HEK293 (cell line): Measurements from ENCODE around the gene MYLK3.

ENCODE experiments used
- CTCF ChIA-PET: fragments of 350-600 bp; formaldehyde crosslinking; extraction: SDS; loops from one replicate; lab custom pipeline; 2021; ENCODE audit warnings: antibody characterized with exemption; lab: Yijun Ruan, JAX
- POLR2A ChIA-PET: fragments of 300-600 bp; formaldehyde crosslinking; extraction: SDS; loops from one replicate; lab custom pipeline; 2020; ENCODE audit warnings: antibody characterized with exemption, inconsistent platforms; lab: Yijun Ruan, JAX
- H3K27ac ChIP-seq: fragments of 200-500 bp; sonication (Bioruptor generic); 2 replicates; pipeline ENCODE4 v1.5.1; 2014; ENCODE audit warnings: low read depth, low read length, control low read depth, inconsistent platforms; ENCODE audit errors: extremely low read depth
- H3K36me3 ChIP-seq, 2 experiments: fragments of 200-500 bp in 1 of 2; sonication (Bioruptor generic) in 1 of 2; 1 replicate in 1 of 2; 2 replicates in 1 of 2; pipeline ENCODE4 v1.5.1; 2014 to 2017; ENCODE audit warnings: inconsistent platforms in 2 of 2, low read length in 2 of 2; ENCODE audit not compliant: control insufficient read depth in 2 of 2, insufficient read depth in 1 of 2
- H3K4me1 ChIP-seq: fragments of 200-500 bp; sonication (Bioruptor generic); 2 replicates; pipeline ENCODE4 v1.5.1; 2014; ENCODE audit warnings: mild to moderate bottlenecking, low read length, inconsistent platforms; ENCODE audit not compliant: control insufficient read depth, insufficient read depth
- H3K4me3 ChIP-seq: 2 replicates; pipeline ENCODE4 v1.5.1; 2011; ENCODE audit warnings: low read depth, mild to moderate bottlenecking, control low read depth, low read length, moderate library complexity
- H3K9me3 ChIP-seq: fragments of 200-500 bp; sonication (Bioruptor generic); 2 replicates; pipeline ENCODE4 v1.5.1; 2014; ENCODE audit warnings: low read depth, low read length, inconsistent platforms; ENCODE audit not compliant: control insufficient read depth, insufficient read depth
- EGR2 ChIP-seq: fragments of 450-650 bp; formaldehyde crosslinking; IDR thresholded peaks from 2 replicates; pipeline ENCODE4 v1.5.1; 2016; ENCODE audit warnings: low read depth, missing biosample characterization, missing genetic modification characterization
- GLIS1 ChIP-seq: fragments of 450-650 bp; formaldehyde crosslinking; IDR thresholded peaks from 2 replicates; pipeline ENCODE4 v1.5.1; 2016; ENCODE audit warnings: missing biosample characterization, missing genetic modification characterization
- HOXA7 ChIP-seq: sonication (generic); formaldehyde crosslinking; IDR thresholded peaks from 2 replicates; pipeline ENCODE4 v1.8.1; 2022; ENCODE audit warnings: missing genetic modification reagents, borderline replicate concordance
- MZF1 ChIP-seq: fragments of 450-650 bp; formaldehyde crosslinking; IDR thresholded peaks from 2 replicates; pipeline ENCODE4 v1.5.1; 2017; ENCODE audit warnings: missing biosample characterization, missing genetic modification characterization, borderline replicate concordance
- SP2 ChIP-seq: fragments of 450-650 bp; formaldehyde crosslinking; IDR thresholded peaks from 2 replicates; pipeline ENCODE4 v1.5.1; 2016; ENCODE audit warnings: missing biosample characterization, missing genetic modification characterization
- SP7 ChIP-seq: fragments of 450-650 bp; formaldehyde crosslinking; IDR thresholded peaks from 2 replicates; pipeline ENCODE4 v1.5.1; 2016; ENCODE audit warnings: missing biosample characterization, missing genetic modification characterization
- ZBTB7A ChIP-seq: fragments of 450-650 bp; formaldehyde crosslinking; IDR thresholded peaks from 2 replicates; pipeline ENCODE4 v1.5.1; 2016; ENCODE audit warnings: low read depth, missing biosample characterization, missing genetic modification characterization
- ZNF184 ChIP-seq: fragments of 450-650 bp; IDR thresholded peaks from 2 replicates; pipeline ENCODE4 v1.5.1; 2018; ENCODE audit warnings: missing biosample characterization, mild to moderate bottlenecking, missing genetic modification characterization
- ZNF302 ChIP-seq: fragments of 450-650 bp; formaldehyde crosslinking; IDR thresholded peaks from 2 replicates; pipeline ENCODE4 v1.5.1; 2016; ENCODE audit warnings: missing biosample characterization, missing genetic modification characterization, low read depth
- ZNF341 ChIP-seq: fragments of 450-650 bp; formaldehyde crosslinking; IDR thresholded peaks from 2 replicates; pipeline ENCODE4; 2016; ENCODE audit warnings: low read depth, missing biosample characterization, missing genetic modification characterization
- ZNF391 ChIP-seq: fragments of 450-650 bp; formaldehyde crosslinking; IDR thresholded peaks from 2 replicates; pipeline ENCODE4 v1.5.1; 2016; ENCODE audit warnings: low read depth, missing biosample characterization, missing genetic modification characterization, borderline replicate concordance
- ZNF530 ChIP-seq: fragments of 450-650 bp; formaldehyde crosslinking; IDR thresholded peaks from 2 replicates; pipeline ENCODE4 v1.5.1; 2016; ENCODE audit warnings: low read depth, missing biosample characterization, missing genetic modification characterization
- ZNF621 ChIP-seq: fragments of 450-650 bp; formaldehyde crosslinking; IDR thresholded peaks from 2 replicates; pipeline ENCODE4 v1.5.1; 2017; ENCODE audit warnings: missing biosample characterization, missing genetic modification characterization
- ZNF664 ChIP-seq: fragments of 450-650 bp; formaldehyde crosslinking; IDR thresholded peaks from 2 replicates; pipeline ENCODE4 v1.5.1; 2016; ENCODE audit warnings: missing biosample characterization, missing genetic modification characterization
- TF ChIP-seq, protein P1 (sequence below): fragments of 450-650 bp; formaldehyde crosslinking; IDR thresholded peaks from 2 replicates; pipeline ENCODE4 v1.5.1; 2016; ENCODE audit warnings: missing biosample characterization, missing genetic modification characterization, low read depth
- TF ChIP-seq, protein P2 (sequence below): fragments of 450-650 bp; formaldehyde crosslinking; IDR thresholded peaks from 2 replicates; pipeline ENCODE4 v1.5.1; 2016; ENCODE audit warnings: missing biosample characterization, missing genetic modification characterization
- TF ChIP-seq, protein P3 (sequence below): fragments of 450-650 bp; formaldehyde crosslinking; IDR thresholded peaks from 2 replicates; pipeline ENCODE4; 2016; ENCODE audit warnings: missing biosample characterization, missing genetic modification characterization
- TF ChIP-seq, protein P4 (sequence below): fragments of 450-650 bp; formaldehyde crosslinking; IDR thresholded peaks from 2 replicates; pipeline ENCODE4 v1.5.1; 2016; ENCODE audit warnings: missing biosample characterization, missing genetic modification characterization, borderline replicate concordance

The MYLK3 gene

DNA sequence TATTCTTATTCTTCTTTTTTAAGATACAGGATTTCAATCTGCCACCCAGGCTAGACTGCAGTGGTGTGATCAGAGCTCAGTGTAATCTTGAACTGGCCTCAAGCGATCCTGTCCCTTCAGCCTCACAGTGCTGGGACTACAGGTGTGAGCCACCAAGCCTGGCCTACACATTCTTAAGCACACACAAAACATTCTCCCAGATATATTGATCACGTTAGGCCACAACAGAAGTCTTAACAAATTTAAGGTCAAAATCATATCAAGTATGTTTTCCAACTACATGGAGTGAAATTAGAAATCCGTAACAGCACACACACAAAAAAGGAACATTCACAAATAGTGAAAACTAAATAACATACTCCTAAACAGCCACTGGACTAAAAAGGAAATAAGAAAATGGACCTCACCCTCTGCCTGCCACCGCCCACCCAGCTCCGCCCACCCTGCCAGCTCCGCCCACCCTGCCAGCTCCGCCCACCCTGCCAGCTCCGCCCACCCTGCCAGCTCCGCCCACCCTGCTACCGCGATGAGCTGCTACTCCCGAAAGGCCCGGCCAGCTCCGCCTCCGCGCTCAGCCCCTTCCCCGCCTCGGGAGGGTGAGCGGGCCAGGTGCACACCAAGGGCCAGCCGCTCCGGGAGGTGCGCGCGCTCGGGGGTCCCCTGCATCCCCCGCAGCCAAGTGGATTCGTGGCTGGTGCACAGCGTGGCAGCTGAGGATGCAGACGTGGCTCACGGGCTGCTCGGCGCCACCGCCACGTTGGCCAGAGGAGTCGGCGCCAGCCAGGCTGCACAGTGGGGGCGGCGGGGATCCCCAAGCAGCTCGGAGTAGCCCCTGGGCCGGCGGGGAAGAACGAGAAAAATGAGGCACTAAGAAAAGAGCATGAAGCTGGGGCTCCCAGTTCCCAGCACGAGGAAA is 41.6 kb upstream of the MYLK3 start (continued):
- peak; percentile 60 for TF ChIP-seq SP2 (tag by site-specific recombination)
- no peak for TF ChIP-seq ZNF530 (tag by site-specific recombination)
- TF ChIP-seq, protein P1, sequence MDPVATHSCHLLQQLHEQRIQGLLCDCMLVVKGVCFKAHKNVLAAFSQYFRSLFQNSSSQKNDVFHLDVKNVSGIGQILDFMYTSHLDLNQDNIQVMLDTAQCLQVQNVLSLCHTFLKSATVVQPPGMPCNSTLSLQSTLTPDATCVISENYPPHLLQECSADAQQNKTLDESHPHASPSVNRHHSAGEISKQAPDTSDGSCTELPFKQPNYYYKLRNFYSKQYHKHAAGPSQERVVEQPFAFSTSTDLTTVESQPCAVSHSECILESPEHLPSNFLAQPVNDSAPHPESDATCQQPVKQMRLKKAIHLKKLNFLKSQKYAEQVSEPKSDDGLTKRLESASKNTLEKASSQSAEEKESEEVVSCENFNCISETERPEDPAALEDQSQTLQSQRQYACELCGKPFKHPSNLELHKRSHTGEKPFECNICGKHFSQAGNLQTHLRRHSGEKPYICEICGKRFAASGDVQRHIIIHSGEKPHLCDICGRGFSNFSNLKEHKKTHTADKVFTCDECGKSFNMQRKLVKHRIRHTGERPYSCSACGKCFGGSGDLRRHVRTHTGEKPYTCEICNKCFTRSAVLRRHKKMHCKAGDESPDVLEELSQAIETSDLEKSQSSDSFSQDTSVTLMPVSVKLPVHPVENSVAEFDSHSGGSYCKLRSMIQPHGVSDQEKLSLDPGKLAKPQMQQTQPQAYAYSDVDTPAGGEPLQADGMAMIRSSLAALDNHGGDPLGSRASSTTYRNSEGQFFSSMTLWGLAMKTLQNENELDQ (tag by site-specific recombination): no peak
- TF ChIP-seq, protein P2, sequence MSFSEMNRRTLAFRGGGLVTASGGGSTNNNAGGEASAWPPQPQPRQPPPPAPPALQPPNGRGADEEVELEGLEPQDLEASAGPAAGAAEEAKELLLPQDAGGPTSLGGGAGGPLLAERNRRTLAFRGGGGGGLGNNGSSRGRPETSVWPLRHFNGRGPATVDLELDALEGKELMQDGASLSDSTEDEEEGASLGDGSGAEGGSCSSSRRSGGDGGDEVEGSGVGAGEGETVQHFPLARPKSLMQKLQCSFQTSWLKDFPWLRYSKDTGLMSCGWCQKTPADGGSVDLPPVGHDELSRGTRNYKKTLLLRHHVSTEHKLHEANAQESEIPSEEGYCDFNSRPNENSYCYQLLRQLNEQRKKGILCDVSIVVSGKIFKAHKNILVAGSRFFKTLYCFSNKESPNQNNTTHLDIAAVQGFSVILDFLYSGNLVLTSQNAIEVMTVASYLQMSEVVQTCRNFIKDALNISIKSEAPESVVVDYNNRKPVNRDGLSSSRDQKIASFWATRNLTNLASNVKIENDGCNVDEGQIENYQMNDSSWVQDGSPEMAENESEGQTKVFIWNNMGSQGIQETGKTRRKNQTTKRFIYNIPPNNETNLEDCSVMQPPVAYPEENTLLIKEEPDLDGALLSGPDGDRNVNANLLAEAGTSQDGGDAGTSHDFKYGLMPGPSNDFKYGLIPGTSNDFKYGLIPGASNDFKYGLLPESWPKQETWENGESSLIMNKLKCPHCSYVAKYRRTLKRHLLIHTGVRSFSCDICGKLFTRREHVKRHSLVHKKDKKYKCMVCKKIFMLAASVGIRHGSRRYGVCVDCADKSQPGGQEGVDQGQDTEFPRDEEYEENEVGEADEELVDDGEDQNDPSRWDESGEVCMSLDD (tag by site-specific recombination): no peak
- TF ChIP-seq, protein P3, sequence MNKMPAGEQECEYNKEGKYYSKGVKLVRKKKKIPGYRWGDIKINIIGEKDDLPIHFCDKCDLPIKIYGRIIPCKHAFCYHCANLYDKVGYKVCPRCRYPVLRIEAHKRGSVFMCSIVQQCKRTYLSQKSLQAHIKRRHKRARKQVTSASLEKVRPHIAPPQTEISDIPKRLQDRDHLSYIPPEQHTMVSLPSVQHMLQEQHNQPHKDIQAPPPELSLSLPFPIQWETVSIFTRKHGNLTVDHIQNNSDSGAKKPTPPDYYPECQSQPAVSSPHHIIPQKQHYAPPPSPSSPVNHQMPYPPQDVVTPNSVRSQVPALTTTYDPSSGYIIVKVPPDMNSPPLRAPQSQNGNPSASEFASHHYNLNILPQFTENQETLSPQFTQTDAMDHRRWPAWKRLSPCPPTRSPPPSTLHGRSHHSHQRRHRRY (tag by site-specific recombination): no peak
- TF ChIP-seq MZF1: 0 out of 2 replicates have a peak, but pooled peaks have one; percentile 23
- no peak for TF ChIP-seq ZBTB7A (tag by site-specific recombination)
- TF ChIP-seq ZNF391 (tag by site-specific recombination): no peak
- TF ChIP-seq, protein P4, sequence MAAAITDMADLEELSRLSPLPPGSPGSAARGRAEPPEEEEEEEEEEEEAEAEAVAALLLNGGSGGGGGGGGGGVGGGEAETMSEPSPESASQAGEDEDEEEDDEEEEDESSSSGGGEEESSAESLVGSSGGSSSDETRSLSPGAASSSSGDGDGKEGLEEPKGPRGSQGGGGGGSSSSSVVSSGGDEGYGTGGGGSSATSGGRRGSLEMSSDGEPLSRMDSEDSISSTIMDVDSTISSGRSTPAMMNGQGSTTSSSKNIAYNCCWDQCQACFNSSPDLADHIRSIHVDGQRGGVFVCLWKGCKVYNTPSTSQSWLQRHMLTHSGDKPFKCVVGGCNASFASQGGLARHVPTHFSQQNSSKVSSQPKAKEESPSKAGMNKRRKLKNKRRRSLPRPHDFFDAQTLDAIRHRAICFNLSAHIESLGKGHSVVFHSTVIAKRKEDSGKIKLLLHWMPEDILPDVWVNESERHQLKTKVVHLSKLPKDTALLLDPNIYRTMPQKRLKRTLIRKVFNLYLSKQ: no peak
- TF ChIP-seq ZNF184 (tag by site-specific recombination): no peak
- TF ChIP-seq SP7 (tag by site-specific recombination): peak; percentile 35; the same call in 1 of the 2 replicates
- TF ChIP-seq HOXA7: no peak
- no peak for TF ChIP-seq ZNF302 (tag by site-specific recombination)

DNA sequence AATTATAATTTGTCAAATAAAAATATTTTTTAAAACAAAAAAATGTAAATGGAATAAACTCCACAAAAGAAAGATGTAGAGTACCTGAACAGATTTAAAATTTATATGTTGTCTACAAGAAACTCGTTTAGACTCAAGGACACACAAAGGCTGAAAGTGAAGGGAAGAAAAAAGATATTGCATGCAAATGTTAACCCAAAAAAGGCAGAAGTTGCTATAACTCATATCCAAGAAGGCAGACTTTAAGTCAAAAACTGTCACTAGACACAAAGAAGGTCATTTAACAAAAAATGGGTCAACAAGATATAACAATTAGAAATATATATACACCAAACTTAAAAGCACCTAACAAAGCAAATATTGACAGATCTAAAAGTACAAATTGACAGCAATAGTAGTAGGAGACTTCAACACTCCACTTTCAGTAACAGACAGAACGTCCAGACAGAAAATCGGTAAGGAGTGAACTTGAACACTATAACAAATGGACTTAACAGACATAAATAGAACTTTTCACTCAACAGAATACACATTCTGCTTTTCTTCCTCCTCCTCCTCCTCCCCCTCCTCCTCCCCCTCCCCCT is 40.8 kb upstream of the MYLK3 start:
- H3K4me1 ChIP-seq: no peaks in the 10 kb centered on the region
- no peak overlapping the region for H3K27ac ChIP-seq
- POLR2A ChIA-PET: no interaction called here
- H3K9me3 ChIP-seq: no peaks in the 10 kb centered on the region; the same call in 1 of the 2 replicates
- TF ChIP-seq ZNF664 (tag by site-specific recombination): no peak
- no peak for TF ChIP-seq ZNF341
- TF ChIP-seq ZNF621 (tag by site-specific recombination): no peak
- TF ChIP-seq GLIS1 (tag by site-specific recombination): no peak
- no peak for TF ChIP-seq EGR2
- CTCF ChIA-PET: interaction anchor here (1.1 kb wide), 1 partner anchor 12 kb away, joined by 3 read pairs; no protein-coding TSS in a partner anchor
- no peaks in the 10 kb centered on the region for H3K36me3 ChIP-seq
- H3K4me3 ChIP-seq: no peak overlapping the region
